Esophagus muscularis mucosa (tissue), 4 donors: ENCODE data around the gene KLC4.

Experiments used
- CTCF ChIP-seq, 3 experiments: fragments of 200-600 bp in 2 of 3; fragments of 450-650 bp in 1 of 3; sonication (generic) in 2 of 3; IDR thresholded peaks; one replicate each; pipeline ENCODE4 v1.5.1; 2017 to 2019; ENCODE audit warnings: antibody characterized with exemption in 3 of 3, mild to moderate bottlenecking in 2 of 3, moderate library complexity in 1 of 3
- EP300 ChIP-seq: sonication (generic); formaldehyde crosslinking; IDR thresholded peaks from one replicate; pipeline ENCODE4 v1.6.1; 2017; ENCODE audit warnings: antibody characterized with exemption
- POLR2A ChIP-seq: fragments of 450-650 bp; IDR thresholded peaks from one replicate; pipeline ENCODE4 v1.6.1; 2017; ENCODE audit warnings: antibody characterized with exemption, moderate library complexity, mild to moderate bottlenecking, low read depth
- POLR2AphosphoS5 ChIP-seq, 2 donors: sonication (generic); formaldehyde crosslinking; IDR thresholded peaks; one replicate each; pipeline ENCODE4 v1.6.1; 2017; ENCODE audit warnings: antibody characterized with exemption in 2 of 2

- TF ChIP-seq CTCF (IDR thresholded peaks at IDR 0.05) (no peak), POLR2A (no peak), EP300 (no peak), POLR2AphosphoS5 (IDR thresholded peaks at IDR 0.05) (no peak)
Observed at GRCh38 chr6:43012364-43012763, 47.1 kb upstream of the KLC4 start.
